Measurements from ENCODE around the gene MOB3B.

Gene MOB3B

GRCh38 chr9:27391040-27391895 is 138.3 kb downstream of the MOB3B start:
- no peak for DNase-seq (ENCODE audit: low spot score)

GRCh38 chr9:27388150-27388549 is 141.5 kb downstream of the MOB3B start:
- no peak for DNase-seq (ENCODE audit: low spot score)

DNA sequence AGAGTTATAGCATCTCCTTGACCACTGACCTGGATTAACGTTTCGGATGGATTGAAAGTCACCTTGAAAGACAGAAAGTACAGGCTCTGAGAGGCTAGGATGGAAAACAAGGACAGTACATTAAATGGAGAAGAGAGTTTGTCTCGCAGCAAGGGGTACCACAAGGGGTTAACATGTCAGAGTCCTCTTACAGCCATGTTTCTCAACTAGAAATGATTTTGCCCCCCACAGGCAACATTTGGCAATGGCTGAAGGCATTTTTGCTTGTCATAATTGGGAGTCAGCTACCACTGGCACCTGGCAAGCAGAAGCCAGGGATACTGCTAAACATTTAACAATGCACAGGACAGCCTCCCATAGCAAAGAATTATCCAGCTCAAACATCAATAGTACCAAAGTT is 141.9 kb downstream of the MOB3B start:
- no peak for DNase-seq (ENCODE audit: low spot score)

DNA sequence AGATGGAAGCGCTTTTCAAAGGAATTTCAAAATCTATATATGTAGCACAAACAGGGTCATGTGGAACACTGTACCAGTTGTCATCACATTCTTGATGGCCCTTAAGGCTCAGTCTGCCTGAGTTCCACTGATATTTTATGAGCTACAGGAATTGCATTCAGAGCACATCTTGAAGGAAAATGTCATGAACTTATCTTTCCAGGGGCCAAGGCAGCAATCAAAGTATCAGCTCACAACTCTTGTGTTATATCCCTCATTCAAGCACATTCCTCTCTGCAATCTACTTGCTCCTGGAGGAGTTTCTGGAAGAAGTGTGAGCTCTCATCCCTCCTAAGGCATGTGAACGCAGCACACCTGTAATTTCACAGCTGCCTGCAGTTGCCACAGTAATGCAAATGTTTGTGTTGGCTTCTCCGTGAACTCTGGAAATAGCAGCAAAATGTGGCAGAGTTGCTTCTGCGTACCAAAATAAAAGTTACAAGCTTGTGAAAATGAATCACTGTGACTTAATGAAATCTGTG is 143.0 kb downstream of the MOB3B start:
- no peak for DNase-seq (ENCODE audit: low spot score)

DNA sequence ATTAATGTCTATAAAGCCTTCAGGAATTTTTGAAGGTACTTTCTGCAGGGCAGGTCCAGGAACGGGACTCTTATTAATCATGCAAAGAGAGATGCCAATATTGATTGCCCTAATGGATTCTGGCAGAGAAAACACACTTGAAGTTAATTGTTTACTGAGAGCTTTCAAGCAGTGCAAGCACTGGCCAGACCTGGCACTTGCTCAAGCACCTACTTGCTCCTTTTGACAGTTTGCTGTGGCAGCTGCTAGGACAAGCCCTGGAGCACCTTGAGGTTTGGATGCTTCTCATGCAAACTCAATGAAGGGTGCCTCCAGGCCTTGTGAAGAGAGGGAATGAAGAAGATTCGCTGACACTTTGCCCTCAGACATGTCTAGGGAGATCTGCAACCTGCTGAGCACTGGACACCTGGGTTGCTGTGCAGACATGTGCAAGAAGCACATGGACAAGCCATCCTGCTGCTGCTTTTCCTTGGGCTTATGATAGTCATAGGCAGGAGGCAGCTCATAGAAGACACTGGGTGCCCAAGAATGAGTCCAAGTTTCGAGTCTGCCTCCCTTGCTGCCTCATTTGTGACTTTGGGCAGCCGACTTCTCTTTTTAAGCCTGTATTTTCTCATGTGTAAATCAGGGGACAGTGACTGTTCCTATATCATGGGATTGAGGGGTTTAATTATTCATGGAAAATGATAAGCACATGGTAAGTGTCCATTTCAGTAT is 143.8 kb downstream of the MOB3B start:
- DNase-seq (ENCODE audit: low spot score): no peak

DNA sequence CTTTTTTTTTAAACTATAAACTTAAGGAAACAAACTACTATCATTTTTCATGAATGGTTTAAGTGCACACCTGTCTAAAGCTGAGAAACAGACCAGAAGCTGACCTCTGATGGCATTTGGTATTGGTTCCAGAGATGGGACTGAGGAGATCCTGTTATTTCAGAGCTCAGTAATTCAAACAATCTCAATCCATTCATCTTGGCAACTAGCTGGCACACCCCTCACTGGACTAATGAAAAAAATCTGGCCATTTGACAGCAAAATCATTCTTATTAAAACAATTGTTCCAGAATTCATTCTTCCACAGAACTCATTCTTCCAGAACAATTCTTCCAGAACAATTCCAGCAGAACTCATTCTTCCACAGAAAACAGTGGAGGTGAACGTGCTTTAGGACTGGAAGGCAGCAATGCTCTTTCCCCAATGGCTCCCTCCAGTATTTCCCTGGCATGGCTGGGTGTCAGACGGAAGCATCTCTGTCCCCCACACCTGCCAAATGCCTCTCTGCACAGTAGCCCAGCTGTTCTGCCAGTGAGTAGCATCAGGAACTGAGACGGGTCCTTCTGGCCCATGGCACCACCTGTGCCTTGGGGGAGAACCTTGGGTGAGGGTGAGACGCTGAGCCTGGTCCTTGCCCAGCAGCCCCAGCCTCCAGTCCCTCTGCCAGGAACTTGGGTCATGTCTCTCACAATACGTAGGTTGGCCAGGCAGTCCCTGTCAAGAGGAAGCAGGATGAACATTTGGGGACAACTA is 145.2 kb downstream of the MOB3B start:
- DNase-seq (ENCODE audit: low spot score): no peak

- no peak for DNase-seq (ENCODE audit: low spot score)
Measured at GRCh38 chr9:27383524-27383923, 146.1 kb downstream of the MOB3B start.

DNA sequence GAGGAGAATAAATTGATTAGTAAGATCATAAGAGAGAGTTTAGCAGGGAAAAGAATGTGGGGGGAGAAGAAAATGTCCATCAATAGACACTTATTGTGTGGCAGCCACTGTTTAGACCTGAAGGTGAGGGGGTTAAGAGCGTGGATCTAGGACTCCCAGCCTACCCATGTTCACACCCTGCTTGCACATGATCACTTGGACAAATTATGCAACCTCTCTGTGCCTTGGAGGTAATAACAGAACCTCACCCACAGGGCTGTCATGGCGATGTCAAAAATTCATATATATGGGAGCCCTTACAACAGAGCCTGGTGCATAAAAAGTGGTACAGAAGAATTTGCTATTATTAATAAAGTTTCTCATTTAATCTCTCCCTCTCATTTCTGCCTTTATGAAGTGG is 146.6 kb downstream of the MOB3B start:
- no peak for DNase-seq (ENCODE audit: low spot score)

DNA sequence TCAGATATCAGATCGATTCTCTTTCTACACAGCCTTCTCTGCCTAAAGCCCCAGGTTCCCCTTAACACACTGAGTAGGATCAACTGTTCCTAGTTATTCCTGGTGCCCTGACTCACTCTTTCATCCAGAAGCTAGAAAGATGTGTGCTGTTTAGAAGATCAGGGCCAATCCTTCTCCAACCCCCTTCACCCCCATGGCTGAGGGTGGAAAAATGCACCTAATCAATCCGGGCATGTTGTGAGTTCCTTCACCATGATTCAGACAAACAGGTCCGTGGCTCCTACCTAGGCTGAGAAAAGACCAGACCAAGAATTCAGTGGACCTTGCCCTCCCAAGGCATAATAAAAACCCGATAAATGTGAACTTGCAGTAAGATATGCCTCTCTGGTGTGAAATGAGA is 147.3 kb downstream of the MOB3B start:
- DNase-seq (ENCODE audit: low spot score): no peak

DNA sequence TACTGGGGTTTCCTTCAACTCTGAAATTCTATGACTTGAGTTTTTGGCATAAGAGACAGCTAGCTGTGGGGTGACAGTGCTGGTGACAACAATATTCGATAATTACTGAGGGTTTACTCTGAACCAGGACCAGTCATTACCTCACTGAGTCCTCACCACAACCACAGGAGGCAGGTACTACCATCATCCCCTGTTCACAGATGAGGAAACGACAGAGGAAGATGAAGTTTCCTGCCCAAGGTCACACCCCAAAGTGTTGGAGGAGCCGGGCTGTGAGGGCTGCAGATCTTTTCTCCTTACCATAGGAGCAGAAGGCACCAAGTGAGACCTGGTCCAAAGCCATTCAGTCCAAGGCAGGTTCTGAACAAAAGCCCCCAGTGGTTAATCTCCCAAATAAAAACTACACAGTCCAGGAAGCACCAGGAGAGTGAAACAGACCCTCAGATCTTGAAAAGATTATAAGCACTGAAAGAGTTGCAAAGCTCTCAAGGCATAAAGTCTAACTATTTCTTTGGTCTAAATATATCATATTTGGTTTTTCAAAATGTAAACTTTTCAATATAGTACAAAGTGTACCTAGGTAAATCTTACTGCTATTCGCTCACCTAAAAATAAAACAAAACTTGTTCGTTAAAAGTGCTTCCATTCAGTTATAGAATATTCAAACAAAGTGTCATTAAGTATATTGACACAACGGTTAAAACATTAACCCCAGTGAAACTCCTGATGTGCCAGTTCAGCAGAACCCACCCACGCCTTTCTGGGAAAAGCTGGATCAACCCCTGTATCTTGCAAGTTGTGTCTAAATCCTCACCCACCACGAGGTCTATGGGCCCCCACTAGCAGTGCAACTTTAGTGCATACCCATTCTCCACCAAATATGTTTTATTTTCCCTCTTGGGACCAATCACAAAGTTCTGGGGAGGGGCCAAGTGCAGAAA is 150.0 kb downstream of the MOB3B start:
- DNase-seq (ENCODE audit: low spot score): peak; percentile 28

- DNase-seq (ENCODE audit: low spot score): no peak
Measured at GRCh38 chr9:27377811-27378456, 151.7 kb downstream of the MOB3B start.

- DNase-seq (ENCODE audit: low spot score): no peak
Measured at GRCh38 chr9:27377147-27377807, 152.3 kb downstream of the MOB3B start.

GRCh38 chr9:27373851-27374250 is 155.8 kb downstream of the MOB3B start:
- DNase-seq (ENCODE audit: low spot score): no peak

DNA sequence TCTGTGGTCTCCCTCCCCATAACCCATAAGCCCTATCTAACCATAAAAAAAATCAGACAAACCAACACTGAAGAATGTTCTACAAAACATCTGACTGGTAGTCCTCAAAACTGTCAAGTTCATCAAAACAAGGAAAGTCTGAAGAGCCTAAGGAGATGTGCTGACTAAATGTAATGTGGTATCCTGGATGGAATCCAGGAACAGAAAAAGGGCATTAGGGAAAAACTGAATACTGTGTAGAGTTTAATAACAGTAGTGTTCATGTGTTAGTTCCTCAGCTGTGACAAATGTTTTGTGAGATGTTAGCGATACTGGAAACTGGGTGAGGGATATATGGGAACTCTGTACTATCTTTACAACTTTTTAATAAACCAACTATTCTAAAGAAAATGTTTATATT is 157.0 kb downstream of the MOB3B start:
- DNase-seq (ENCODE audit: low spot score): no peak

DNA sequence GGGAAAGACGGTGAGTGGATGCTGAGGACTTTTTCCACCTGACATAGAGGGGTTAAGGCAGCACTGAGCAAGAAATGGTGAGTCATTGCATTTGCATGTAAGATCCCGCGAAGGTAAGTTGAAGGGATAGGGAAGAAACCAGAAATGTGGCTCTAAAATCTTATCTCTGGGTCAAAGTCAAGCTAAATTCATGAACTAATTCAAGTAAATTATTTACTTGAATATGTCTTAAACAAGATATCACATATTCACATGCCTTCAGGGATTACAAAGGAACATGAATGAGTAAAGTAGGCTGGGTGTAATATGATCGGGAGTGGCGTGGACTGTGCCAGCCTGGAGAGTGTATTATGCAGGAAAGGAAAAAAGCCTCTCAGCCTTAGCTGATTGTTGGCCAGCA is 158.2 kb downstream of the MOB3B start:
- no peak for DNase-seq (ENCODE audit: low spot score)

GRCh38 chr9:27369591-27369990 is 160.0 kb downstream of the MOB3B start:
- no peak for DNase-seq (ENCODE audit: low spot score)

DNA sequence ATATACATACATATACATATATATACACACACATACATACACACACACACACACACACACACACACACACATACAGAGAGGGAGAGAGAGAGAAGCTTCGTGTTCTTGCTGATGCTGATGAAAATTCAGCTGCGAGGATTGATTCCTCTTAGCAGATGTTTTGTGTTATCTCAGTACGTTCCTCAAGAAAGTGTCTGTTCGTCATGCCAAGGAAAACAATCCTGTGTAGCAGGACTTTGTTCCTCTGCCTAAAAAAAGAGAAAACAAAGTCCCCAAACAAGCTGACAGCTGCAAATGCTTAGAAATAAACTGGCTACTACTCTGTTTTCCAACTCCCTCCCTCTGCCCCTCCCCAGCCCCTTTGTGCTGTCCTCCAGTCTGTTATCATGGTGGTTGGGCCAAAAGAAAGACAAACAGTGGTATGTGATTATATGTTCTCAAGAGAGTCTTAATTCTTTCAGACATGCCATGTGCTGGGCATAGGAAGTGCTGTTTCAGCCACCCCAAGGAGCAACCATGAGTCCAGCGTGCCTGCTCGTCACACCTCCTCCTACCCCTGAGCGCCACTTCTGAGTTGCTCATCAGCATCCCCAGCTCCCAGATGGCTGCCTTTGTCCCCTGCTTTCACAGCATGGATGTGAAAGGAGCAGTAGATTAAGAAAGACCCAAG is 161.2 kb downstream of the MOB3B start:
- no peak for DNase-seq (ENCODE audit: low spot score)

DNA sequence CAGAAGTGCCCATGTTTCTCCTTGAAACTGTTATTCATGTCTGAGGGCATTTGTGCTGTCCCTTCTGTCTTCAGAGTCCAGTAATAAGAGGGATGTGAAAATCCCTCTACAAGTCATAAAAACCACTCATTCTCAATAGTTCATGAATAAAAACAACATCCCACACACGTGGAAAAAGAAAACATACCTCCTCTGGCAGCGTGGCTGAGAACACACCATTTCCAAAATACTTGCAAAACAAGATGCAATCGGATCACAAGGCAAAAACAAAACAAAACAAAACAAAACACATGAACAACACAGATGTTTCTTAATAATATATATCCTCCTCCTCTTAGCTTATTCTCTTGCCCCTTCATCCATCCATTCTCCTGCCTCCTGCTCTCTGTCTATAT is 161.7 kb downstream of the MOB3B start:
- no peak for DNase-seq (ENCODE audit: low spot score)

DNA sequence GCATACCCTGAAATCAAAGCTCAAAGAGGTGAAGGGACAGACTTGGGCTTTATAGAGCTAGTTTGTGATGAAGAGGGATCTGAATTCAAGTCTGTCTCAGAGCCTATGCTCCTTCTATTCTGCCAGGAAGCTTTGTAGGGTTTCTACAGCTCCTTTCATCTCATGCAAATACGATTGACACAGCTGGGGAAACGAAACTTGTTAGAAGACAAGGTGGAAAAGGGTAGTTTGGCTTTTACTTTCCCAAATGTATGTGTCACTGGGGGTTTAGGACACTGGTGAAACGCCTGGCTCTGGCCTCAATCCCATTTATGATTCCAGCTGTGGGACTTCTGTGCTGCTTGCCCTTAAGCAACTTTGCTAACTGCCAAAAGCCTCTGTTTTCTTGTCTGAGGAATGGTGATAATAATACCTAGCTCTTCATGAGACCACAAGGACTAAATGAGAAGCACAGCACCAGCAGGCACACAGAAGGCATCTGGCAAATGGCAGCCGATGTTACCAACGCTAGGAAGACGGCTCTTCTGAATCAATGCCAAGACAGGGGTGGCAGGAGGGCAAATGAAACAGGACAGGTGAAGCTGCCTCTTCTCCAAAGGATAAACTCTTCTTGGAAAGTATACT is 162.3 kb downstream of the MOB3B start:
- no peak for DNase-seq (ENCODE audit: low spot score)

All from HuH-7 (cell line).